Esophagus squamous epithelium (tissue), 4 donors: Measurements from ENCODE around the gene LMAN2L.

Source experiments
- POLR2A ChIP-seq, 4 donors: fragments of 450-650 bp; IDR thresholded peaks; one replicate each; pipeline ENCODE4 v1.6.1; 2017; ENCODE audit warnings: antibody characterized with exemption in 4 of 4, mild to moderate bottlenecking in 4 of 4, moderate library complexity in 3 of 4
- TF ChIP-seq, protein P1 (sequence below), 6 experiments: fragments of 450-650 bp in 4 of 6; fragments of 200-600 bp in 2 of 6; sonication (generic) in 2 of 6; IDR thresholded peaks; one replicate each; pipeline ENCODE4 v1.5.1; 2016 to 2019; ENCODE audit warnings: antibody characterized with exemption in 6 of 6, mild to moderate bottlenecking in 4 of 6, moderate library complexity in 4 of 6

DNA sequence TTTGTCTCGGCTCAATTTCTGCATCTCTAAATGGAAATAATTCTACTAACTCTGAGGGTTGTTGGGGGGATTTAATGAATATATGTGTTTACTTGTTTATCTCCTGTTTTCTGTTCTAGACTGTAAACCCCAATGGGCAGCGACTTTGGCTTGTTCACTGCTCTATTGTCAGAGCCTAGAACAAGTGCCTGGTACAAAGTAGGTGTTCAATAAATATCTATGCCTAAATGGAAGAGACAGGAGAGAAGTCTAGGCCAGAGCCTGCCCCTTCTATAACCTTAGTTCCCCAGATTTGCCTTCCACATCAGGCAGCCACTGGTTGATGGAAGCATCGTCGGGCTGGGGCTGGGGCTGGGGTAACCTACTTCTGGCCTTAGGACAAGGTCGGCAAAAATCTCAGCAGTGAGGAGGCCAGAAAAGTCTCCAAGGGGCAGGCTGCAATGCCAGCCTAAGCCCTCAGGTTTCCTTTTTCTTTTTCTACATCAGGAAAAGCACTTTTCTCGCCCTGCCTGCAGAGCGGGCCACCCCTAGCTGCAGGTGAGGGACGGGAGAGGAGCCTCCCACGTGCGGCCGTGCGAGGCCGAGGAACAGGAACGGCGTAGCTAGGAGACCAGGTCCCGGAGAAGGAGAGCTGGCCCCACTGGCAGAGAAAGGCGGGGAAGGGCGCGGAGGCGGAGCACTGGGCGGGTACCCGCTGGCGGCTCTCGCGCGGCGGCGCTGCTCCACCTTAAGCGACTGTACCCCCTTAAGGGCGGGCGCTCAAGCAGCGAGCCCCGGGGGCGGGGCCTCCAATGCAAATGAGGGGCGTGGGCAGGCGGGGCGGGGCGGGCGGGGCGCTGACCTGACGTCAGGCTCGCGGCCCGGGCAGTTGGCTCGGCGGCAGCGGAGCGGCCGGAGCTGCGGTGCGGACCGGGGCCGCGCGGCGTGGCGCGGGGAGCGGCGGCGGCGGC, 20.4 kb upstream of the LMAN2L start, which contains the start of gene CNNM4:
- TF ChIP-seq, protein P1, sequence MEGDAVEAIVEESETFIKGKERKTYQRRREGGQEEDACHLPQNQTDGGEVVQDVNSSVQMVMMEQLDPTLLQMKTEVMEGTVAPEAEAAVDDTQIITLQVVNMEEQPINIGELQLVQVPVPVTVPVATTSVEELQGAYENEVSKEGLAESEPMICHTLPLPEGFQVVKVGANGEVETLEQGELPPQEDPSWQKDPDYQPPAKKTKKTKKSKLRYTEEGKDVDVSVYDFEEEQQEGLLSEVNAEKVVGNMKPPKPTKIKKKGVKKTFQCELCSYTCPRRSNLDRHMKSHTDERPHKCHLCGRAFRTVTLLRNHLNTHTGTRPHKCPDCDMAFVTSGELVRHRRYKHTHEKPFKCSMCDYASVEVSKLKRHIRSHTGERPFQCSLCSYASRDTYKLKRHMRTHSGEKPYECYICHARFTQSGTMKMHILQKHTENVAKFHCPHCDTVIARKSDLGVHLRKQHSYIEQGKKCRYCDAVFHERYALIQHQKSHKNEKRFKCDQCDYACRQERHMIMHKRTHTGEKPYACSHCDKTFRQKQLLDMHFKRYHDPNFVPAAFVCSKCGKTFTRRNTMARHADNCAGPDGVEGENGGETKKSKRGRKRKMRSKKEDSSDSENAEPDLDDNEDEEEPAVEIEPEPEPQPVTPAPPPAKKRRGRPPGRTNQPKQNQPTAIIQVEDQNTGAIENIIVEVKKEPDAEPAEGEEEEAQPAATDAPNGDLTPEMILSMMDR (IDR thresholded peaks at IDR 0.05), result peak in 5 of 6 experiments; percentile 11 to 39 (median 31)
- TF ChIP-seq POLR2A (IDR thresholded peaks at IDR 0.05), result peak in 2 of 4 donors; percentile 27 to 29
